GM23338 (cell line): ENCODE results near the gene MKNK1.

Source experiments
- CTCF ChIP-seq, 2 experiments: fragments of 200-600 bp in 1 of 2; sonication (generic) in 1 of 2; conservative IDR thresholded peaks; 2 replicates each; pipeline versions ENCODE4 v1.5.1 to v1.6.1; 2016 to 2017; ENCODE audit warnings: antibody characterized with exemption in 2 of 2, low read depth in 2 of 2, mild to moderate bottlenecking in 2 of 2, moderate library complexity in 1 of 2
- EZH2 ChIP-seq: fragments of 200-600 bp; sonication (generic); IDR thresholded peaks from one replicate; pipeline ENCODE4 v1.8.0; 2017; ENCODE audit warnings: antibody characterized with exemption, mild to moderate bottlenecking, low read depth; ENCODE audit not compliant: unreplicated experiment
- ZNF331 ChIP-seq: fragments of 250-450 bp; sonication (Bioruptor Pico); IDR thresholded peaks from 2 replicates; pipeline ENCODE4 v1.5.0; 2020; ENCODE audit warnings: low read depth, mild to moderate bottlenecking, moderate library complexity

DNA sequence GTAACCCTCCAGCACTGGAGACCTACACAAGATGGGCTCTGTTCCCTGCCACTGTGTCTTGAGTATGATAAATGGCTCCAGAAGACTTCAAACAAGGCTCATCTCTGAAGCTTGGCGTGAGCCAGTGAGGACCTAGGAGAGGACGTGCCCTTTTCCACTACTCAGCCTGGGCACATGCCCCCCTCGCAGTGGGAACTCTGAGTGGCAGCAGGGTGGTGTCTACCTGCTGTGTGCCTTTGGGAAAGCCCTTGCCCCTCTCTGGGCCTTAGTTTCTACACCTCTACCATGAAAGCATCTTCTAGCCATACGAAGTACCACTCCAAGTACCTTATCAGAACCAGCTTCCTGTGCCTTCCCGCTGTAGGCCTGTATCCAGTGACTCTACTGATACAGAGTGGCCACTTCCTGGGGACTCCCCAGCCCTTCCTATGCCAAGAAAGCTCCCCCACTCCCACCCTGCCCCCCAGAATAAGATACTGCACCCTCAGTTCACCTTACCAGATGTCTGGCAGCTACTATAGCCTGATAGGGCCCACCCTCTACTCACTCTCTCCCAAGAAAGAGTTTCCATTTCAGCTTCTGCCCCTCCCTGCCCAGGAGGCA is 15.7 kb upstream of the MKNK1 start:
- TF ChIP-seq CTCF (conservative IDR thresholded peaks at IDR 0.05; ENCODE audit: low read depth in 2 of 2) (no peak), EZH2 (no peak), ZNF331 (no peak)
